ENCODE results near the gene RMP24.

The RMP24 gene

GRCh38 chr18:35927430-35927829 lies 45.0 kb upstream of the RMP24 start:
- 82 to 90% methylated on average over 3 of the region's 3 CpGs for WGBS, 2 donors
- peaks cover 0 to 7% (median under 1%) of the 10 kb centered on the region in 4 donors for H3K9me3 ChIP-seq (ENCODE audit: control insufficient read depth in 4 of 4, insufficient read depth in 3 of 4, low read length in 3 of 4)
- no peaks in the 10 kb centered on the region for H3K36me3 ChIP-seq (ENCODE audit: control insufficient read depth in 4 of 4, insufficient read depth in 4 of 4, low read length in 4 of 4)
- TF ChIP-seq CTCF (IDR thresholded peaks at IDR 0.05; ENCODE audit: control extremely low read depth, extremely low read depth): no peak
- H3K4me3 ChIP-seq: no peak overlapping the region
- no peak overlapping the region for H3K9ac ChIP-seq (ENCODE audit: insufficient read depth in 1 of 2, low read length in 2 of 2)
- H3K4me1 ChIP-seq (ENCODE audit: control insufficient read depth in 5 of 5, insufficient read depth in 5 of 5, low read length in 5 of 5): no peaks in the 10 kb centered on the region
- no peak for DNase-seq
- no peak overlapping the region for H3K27ac ChIP-seq (ENCODE audit: low read depth in 1 of 2, low read length in 1 of 2)
- H3K27me3 ChIP-seq (ENCODE audit: control insufficient read depth in 3 of 3, insufficient read depth in 3 of 3, low read length in 2 of 3): no peaks in the 10 kb centered on the region
- ATAC-seq (ENCODE audit: insufficient read depth, low FRiP score): no peak

- 72 to 87% methylated on average over 8 of the region's 8 CpGs for WGBS, 2 donors
Measured at GRCh38 chr18:35933982-35934381, 38.5 kb upstream of the RMP24 start.

GRCh38 chr18:35934891-35935290 lies 37.6 kb upstream of the RMP24 start:
- H3K27me3 ChIP-seq (ENCODE audit: control insufficient read depth in 3 of 3, insufficient read depth in 3 of 3, low read length in 2 of 3): no peaks in the 10 kb centered on the region
- DNase-seq (no peak), ATAC-seq (ENCODE audit: insufficient read depth, low FRiP score) (no peak)
- TF ChIP-seq CTCF (IDR thresholded peaks at IDR 0.05; ENCODE audit: control extremely low read depth, extremely low read depth): no peak
- H3K9me3 ChIP-seq (ENCODE audit: control insufficient read depth in 4 of 4, insufficient read depth in 3 of 4, low read length in 3 of 4): peaks cover 0 to 6% (median 1%) of the 10 kb centered on the region in 4 donors
- 87 to 94% methylated on average over 5 of the region's 5 CpGs for WGBS, 2 donors
- no peak overlapping the region for H3K27ac ChIP-seq (ENCODE audit: low read depth in 1 of 2, low read length in 1 of 2)
- peaks cover 0 to 11% (median 0%) of the 10 kb centered on the region in 5 donors for H3K4me1 ChIP-seq (ENCODE audit: control insufficient read depth in 5 of 5, insufficient read depth in 5 of 5, low read length in 5 of 5)
- no peak overlapping the region for H3K4me3 ChIP-seq
- no peak overlapping the region for H3K9ac ChIP-seq (ENCODE audit: insufficient read depth in 1 of 2, low read length in 2 of 2)
- H3K36me3 ChIP-seq (ENCODE audit: control insufficient read depth in 4 of 4, insufficient read depth in 4 of 4, low read length in 4 of 4): no peaks in the 10 kb centered on the region

More at GRCh38 chr18:35933982-35934381, 38.5 kb upstream of the RMP24 start:
- DNase-seq: no peak
- no peaks in the 10 kb centered on the region for H3K27me3 ChIP-seq (ENCODE audit: control insufficient read depth in 3 of 3, insufficient read depth in 3 of 3, low read length in 2 of 3)
- no peaks in the 10 kb centered on the region for H3K36me3 ChIP-seq (ENCODE audit: control insufficient read depth in 4 of 4, insufficient read depth in 4 of 4, low read length in 4 of 4)
- no peak overlapping the region for H3K27ac ChIP-seq (ENCODE audit: low read depth in 1 of 2, low read length in 1 of 2)
- TF ChIP-seq CTCF (IDR thresholded peaks at IDR 0.05; ENCODE audit: control extremely low read depth, extremely low read depth): no peak
- no peak for ATAC-seq (ENCODE audit: insufficient read depth, low FRiP score)
- peaks cover 0 to 10% (median 0%) of the 10 kb centered on the region in 5 donors for H3K4me1 ChIP-seq (ENCODE audit: control insufficient read depth in 5 of 5, insufficient read depth in 5 of 5, low read length in 5 of 5)
- no peak overlapping the region for H3K4me3 ChIP-seq
- H3K9ac ChIP-seq (ENCODE audit: insufficient read depth in 1 of 2, low read length in 2 of 2): no peak overlapping the region
- peaks cover 0 to 7% (median 1%) of the 10 kb centered on the region in 4 donors for H3K9me3 ChIP-seq (ENCODE audit: control insufficient read depth in 4 of 4, insufficient read depth in 3 of 4, low read length in 3 of 4)

- ATAC-seq (ENCODE audit: insufficient read depth, low FRiP score): no peak
- Histone ChIP-seq H3K9ac (ENCODE audit: insufficient read depth in 1 of 2, low read length in 2 of 2) (no peak overlapping the region), H3K27me3 (ENCODE audit: control insufficient read depth in 3 of 3, insufficient read depth in 3 of 3, low read length in 2 of 3) (no peaks in the 10 kb centered on the region), H3K9me3 (ENCODE audit: control insufficient read depth in 4 of 4, insufficient read depth in 3 of 4, low read length in 3 of 4) (peaks cover 0 to 2% (median 0%) of the 10 kb centered on the region in 4 donors), H3K4me3 (no peak overlapping the region), H3K27ac (ENCODE audit: low read depth in 1 of 2, low read length in 1 of 2) (no peak overlapping the region), H3K36me3 (ENCODE audit: control insufficient read depth in 4 of 4, insufficient read depth in 4 of 4, low read length in 4 of 4) (no peaks in the 10 kb centered on the region), H3K4me1 (ENCODE audit: control insufficient read depth in 5 of 5, insufficient read depth in 5 of 5, low read length in 5 of 5) (peaks cover 0 to 11% (median 0%) of the 10 kb centered on the region in 5 donors)
- TF ChIP-seq CTCF (IDR thresholded peaks at IDR 0.05; ENCODE audit: control extremely low read depth, extremely low read depth): no peak
- DNase-seq: no peak
- 73 to 78% methylated on average over 4 of the region's 4 CpGs for WGBS, 2 donors
Measured at GRCh38 chr18:35935805-35936204, 36.7 kb upstream of the RMP24 start.
